Mucosa of stomach (tissue), 1 donor: ENCODE measurements around the gene TTC33.
"Not testable (repeated sequence)": the region's sequence is repeated elsewhere in the genome, so short reads cannot be mapped to it uniquely, and the experiment has no call there.

Source experiments
- H3K27me3 ChIP-seq: one replicate; pipeline ENCODE4 v1.7.0; 2013; ENCODE audit warnings: mild to moderate bottlenecking, low read length; ENCODE audit not compliant: control insufficient read depth, insufficient read depth
- H3K36me3 ChIP-seq: one replicate; pipeline ENCODE4 v1.7.0; 2013; ENCODE audit warnings: low read length; ENCODE audit not compliant: control insufficient read depth, insufficient read depth
- H3K4me1 ChIP-seq: one replicate; pipeline ENCODE4 v1.7.0; 2013; ENCODE audit warnings: mild to moderate bottlenecking, low read length; ENCODE audit not compliant: control insufficient read depth, insufficient read depth
- H3K4me3 ChIP-seq: one replicate; pipeline ENCODE4 v1.7.0; 2013; ENCODE audit warnings: low read length
- H3K9ac ChIP-seq: one replicate; pipeline ENCODE4 v1.7.0; 2013; ENCODE audit warnings: mild to moderate bottlenecking, low read length, moderate library complexity
- H3K9me3 ChIP-seq: one replicate; pipeline ENCODE4 v1.7.0; 2013; ENCODE audit warnings: mild to moderate bottlenecking, low read length, moderate library complexity; ENCODE audit not compliant: control insufficient read depth
- donor health status: Pancreatic carcinoma.

The TTC33 gene

DNA sequence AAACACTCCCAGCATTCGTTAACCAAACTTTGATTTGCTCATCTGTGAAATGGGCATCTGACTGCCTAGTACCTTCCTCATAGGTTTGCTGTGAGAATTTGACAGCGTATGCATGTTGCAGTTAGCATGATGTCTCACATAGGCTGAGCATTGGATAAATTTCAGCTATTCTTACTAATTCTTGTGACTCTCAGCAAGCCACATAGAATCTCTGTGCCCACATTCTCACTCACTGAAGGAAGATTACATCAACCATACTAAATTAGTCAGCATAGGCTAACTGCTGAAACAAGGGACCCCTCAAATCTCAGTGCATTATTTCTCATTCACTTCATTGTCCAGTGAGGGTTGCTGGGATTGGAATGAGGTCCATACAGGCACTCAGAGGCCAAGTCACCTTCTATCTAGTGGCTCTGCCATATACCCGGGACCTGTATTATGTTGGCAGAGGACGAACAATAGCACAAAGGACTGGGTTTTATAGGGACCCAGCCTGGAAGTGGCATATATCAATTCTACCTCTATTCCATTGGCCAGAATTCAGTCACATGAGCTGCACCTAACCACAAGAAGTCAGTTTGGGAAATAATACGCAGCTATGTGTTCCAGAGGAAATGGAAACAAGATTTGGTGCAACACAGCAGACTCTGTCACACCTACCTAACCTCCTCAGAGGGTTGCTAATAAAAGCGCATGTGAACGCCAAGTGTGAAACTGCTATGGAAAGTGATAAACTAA lies 80.2 kb downstream of the TTC33 start:
- H3K9me3 ChIP-seq: no peaks in the 10 kb centered on the region
- peaks cover 4% of the 10 kb centered on the region for H3K27me3 ChIP-seq
- peaks cover 16% of the 10 kb centered on the region for H3K4me1 ChIP-seq

DNA sequence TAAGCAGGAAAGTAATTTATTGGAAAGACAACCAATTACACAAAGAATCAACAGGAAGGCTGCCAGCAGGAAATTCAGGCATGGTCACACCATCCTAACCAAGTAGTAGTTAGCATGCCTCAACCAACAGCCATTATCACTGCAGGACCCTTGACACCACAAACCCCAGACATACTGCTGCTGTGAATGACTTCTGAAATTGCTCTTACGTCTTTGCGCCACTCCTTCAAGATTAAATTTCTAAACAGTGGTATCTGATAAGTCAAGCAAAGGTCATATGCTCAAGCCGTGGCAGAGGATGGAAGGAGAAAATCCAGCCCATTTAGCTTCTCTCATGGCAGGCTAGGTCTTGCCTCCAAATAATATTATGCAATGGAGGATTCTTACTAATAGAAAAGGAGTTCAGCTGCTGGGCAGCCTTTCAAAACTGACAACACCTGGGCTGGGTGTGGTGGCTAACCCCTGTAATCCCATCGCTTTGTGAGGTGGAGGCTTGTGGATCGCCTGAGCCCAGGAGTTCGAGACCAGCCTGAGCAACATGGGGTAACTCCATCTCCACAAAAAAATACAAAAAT lies 81.0 kb downstream of the TTC33 start:
- H3K9me3 ChIP-seq: no peaks in the 10 kb centered on the region
- H3K36me3 ChIP-seq: no peaks in the 10 kb centered on the region
- no peak overlapping the region for H3K9ac ChIP-seq
- H3K4me1 ChIP-seq: peaks cover 24% of the 10 kb centered on the region
- no peaks in the 10 kb centered on the region for H3K27me3 ChIP-seq
- H3K4me3 ChIP-seq: no peak overlapping the region

More for the DNA sequence above, 80.2 kb downstream of the TTC33 start:
- no peak overlapping the region for H3K9ac ChIP-seq
- H3K4me3 ChIP-seq: no peak overlapping the region
- H3K36me3 ChIP-seq: no peaks in the 10 kb centered on the region

DNA sequence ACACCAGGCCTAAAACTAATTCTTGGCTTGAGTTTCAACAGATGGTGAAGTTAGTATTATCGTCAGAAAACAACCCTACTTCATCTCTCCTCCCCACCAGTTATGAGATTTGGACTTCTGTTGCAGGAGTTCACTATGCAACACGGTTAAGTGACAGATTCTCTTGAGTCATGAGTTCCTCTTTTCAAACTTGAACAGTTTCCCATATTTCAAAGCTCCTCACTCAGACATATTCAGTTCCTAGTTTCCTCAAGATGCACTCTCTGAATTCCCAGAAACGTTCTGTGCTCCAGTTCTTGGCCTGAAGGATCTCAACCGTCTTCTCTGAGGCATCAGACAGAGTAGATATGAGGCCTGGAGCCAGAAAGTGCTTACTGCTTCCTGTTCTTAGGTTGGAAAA lies 83.3 kb downstream of the TTC33 start:
- Histone ChIP-seq H3K27me3 (no peaks in the 10 kb centered on the region), H3K9me3 (no peaks in the 10 kb centered on the region), H3K9ac (no peak overlapping the region), H3K4me1 (peaks cover 35% of the 10 kb centered on the region), H3K36me3 (no peaks in the 10 kb centered on the region), H3K4me3 (no peak overlapping the region)

DNA sequence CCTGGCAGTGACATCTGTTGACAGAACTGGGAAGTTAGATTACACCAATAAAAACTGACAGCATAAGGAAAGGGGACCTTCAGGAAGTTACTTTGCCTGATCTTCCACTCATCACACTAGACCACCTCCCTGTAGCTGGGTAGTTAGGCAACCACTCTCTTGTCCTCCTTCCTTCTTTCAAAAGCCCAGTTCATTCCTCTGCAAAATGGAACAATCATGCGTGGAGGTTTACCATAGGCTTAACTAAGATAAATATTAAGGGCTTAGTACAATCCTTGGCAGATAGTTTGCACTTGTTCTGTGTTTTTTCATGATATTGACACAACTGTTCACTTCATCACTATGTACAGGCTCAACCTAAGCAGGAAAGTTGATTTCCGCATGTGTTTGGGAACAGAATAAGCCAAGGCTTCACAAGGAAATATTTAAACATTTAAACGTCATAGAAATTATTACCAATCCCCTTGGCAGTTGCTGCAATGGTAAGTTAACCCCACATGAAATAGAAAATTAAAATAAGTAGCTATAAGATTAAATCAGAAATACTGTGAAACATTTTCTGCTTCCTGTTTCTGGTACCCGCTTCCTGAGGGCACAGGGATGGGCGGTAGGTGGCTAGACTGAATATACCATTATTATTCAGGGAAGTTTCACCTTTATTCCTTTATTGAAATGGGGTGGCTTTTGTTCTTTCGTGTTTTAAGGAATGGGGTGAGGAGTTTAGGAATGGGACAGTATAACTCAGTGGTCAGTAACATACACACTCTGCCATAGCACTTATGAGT lies 86.0 kb downstream of the TTC33 start:
- H3K9ac ChIP-seq: no peak overlapping the region

DNA sequence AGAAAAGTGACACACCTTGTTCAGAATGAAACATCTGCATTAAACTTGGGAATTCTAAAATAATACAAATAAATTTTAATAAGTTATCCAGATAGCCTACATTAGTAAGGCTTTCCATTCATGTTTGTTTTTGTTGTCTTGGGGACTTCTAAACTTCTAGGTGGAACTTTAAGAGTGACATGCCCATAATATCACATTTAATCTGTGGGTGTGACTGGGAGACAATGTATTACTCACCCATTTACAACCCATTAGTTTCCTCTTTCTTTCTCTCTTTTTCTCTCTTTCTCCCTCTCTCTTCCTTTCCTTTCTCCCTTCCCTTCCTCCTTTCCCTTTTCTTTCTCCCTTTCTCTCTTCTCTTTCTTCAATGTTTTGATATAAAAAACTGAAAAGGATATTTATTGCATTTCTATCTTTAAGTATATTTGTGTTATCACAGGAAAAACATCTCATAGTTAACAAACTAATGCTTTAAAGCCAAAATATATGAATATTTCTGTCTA lies 88.5 kb downstream of the TTC33 start:
- no peaks in the 10 kb centered on the region for H3K27me3 ChIP-seq
- no peaks in the 10 kb centered on the region for H3K36me3 ChIP-seq
- H3K9ac ChIP-seq: no peak overlapping the region
- H3K4me1 ChIP-seq: peaks cover 20% of the 10 kb centered on the region
- no peaks in the 10 kb centered on the region for H3K9me3 ChIP-seq
- no peak overlapping the region for H3K4me3 ChIP-seq

More for the DNA sequence above, 86.0 kb downstream of the TTC33 start:
- H3K27me3 ChIP-seq: no peaks in the 10 kb centered on the region
- no peak overlapping the region for H3K4me3 ChIP-seq
- no peaks in the 10 kb centered on the region for H3K9me3 ChIP-seq
- no peaks in the 10 kb centered on the region for H3K36me3 ChIP-seq
- peaks cover 20% of the 10 kb centered on the region for H3K4me1 ChIP-seq

DNA sequence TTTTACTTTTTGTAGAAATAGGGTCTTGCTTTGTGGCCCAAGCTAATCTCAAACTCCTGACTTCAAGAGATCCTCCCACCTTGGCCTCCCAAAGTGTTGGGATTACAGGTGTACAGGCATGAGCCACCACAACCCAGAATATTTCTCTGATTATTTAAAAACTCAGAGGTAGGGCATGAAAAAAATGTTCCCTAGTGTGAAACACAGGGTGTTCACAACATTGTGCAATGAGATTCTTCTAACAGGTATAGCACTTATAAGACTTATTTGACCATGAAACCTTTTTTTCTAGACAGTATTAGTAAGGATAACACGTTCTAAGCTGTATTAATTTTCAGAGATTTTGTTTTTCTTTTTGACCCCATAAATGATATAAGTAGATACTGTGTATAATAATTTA lies 89.1 kb downstream of the TTC33 start:
- H3K4me1 ChIP-seq: peaks cover 20% of the 10 kb centered on the region
- no peaks in the 10 kb centered on the region for H3K36me3 ChIP-seq
- H3K9ac ChIP-seq: no peak overlapping the region
- no peaks in the 10 kb centered on the region for H3K9me3 ChIP-seq
- no peaks in the 10 kb centered on the region for H3K27me3 ChIP-seq
- H3K4me3 ChIP-seq: no peak overlapping the region

DNA sequence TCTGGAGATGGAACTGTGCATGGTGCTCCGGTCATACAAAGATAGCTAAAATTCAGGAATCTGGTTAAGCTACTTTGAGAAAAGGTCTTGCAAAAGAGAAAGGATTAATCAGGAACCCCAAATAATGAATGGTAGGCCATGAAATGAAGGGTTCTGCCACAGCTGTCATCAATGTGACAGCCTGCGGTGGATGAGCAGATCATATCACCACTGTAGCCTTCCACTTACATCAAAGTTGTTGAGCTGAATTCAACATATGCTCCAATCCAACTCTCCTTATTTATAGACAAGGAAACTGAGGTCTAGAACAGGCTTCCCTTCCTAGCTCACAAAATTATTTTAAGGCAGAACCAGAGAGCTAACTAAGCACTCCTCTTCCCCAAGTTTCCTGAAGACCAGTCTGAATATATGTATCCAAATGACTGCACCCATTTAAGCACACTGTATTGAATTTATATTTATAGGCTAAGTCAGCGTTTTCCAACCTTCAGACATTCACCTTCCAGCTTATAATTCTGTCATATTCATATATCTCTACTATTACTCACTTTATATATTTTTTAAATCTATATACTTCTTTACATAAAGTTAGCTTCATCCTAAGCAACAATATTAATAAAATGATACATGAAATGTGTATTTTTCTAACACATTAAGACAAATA lies 90.0 kb downstream of the TTC33 start:
- no peak overlapping the region for H3K4me3 ChIP-seq
- no peaks in the 10 kb centered on the region for H3K36me3 ChIP-seq
- H3K4me1 ChIP-seq: peaks cover 20% of the 10 kb centered on the region
- no peaks in the 10 kb centered on the region for H3K27me3 ChIP-seq
- no peaks in the 10 kb centered on the region for H3K9me3 ChIP-seq
- H3K9ac ChIP-seq: no peak overlapping the region

DNA sequence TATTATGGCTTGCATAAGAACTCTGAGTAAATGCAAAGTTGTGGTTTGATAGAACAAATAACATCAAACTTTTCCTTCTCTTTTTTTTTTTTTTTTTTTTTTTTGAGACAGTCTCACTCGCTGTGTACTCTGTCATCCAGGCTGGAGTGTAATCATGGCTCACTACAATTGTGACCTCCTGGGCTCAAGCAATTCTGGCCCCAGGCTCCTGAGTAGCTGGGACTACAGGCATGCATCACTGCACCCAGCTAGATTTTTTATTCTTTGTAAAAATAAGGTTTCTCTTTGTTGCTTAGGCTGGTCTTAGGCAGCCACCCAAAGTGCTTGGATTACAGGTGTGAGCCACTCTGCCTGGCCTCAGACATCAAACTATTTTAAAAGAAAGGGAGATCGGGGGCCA lies 95.0 kb downstream of the TTC33 start:
- Histone ChIP-seq H3K4me1 (no peaks in the 10 kb centered on the region), H3K9ac (no peak overlapping the region), H3K27me3 (no peaks in the 10 kb centered on the region), H3K36me3 (no peaks in the 10 kb centered on the region), H3K4me3 (no peak overlapping the region), H3K9me3 (no peaks in the 10 kb centered on the region)

DNA sequence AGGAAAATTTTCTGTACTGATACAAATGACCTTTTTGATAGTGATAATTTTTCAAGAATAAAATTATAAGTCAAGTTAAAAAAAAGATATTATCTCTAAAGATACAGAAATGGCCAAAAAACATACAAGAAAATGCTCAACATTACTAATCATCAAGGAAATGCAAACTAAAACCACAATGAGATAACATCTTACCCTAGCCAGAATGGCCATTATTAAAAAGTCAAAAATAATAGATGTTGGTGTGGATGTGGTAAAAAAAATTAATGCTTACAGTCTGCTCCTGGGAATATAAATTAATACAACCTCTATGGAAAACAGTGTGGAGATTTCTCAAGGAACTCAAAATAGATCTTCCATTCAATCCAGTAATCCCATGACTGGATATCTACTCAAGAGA lies 99.0 kb downstream of the TTC33 start:
- H3K36me3 ChIP-seq: no peaks in the 10 kb centered on the region
- H3K4me3 ChIP-seq: no peak overlapping the region
- no peak overlapping the region for H3K9ac ChIP-seq
- no peaks in the 10 kb centered on the region for H3K27me3 ChIP-seq
- H3K9me3 ChIP-seq: no peaks in the 10 kb centered on the region
- no peaks in the 10 kb centered on the region for H3K4me1 ChIP-seq

DNA sequence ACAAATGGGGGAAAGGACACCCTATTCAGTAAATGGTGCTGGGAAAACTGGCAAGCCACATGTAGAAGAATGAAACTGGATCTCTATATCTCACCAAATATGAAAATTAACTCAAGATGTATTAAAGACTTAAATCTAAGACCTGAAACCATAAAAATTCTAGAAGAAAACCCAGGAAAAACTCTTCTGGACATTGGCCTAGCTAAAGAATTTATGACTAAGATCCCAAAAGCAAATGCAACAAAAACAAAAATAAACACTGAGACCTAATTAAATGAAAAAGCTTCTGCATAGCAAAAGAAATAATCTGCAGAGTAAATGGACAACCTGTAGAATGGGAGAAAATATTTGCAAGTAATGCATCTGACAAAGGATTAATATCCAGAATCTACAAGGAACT lies 99.7 kb downstream of the TTC33 start:
- not testable (repeated sequence) for H3K4me1 ChIP-seq, H3K9me3 ChIP-seq, H3K27me3 ChIP-seq, H3K9ac ChIP-seq, H3K4me3 ChIP-seq, H3K36me3 ChIP-seq

DNA sequence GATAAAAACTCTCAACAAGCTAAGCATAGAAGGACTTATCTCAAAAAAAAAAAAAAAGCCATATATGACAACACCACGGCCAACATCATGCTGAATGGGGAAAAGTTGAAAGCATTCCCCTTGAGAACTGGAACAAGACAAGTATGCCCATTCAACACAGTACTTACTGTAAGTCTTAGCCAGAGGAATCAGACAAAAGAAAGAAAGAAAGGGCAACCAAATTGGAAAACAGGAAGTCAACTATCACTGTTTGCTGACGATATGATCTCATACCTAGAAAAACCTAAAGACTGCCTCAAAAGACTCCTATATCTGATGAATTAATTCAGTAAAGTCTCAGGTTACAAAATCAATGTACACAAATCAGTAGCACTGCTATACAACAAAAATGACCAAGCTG lies 100.6 kb downstream of the TTC33 start:
- no peaks in the 10 kb centered on the region for H3K36me3 ChIP-seq
- H3K9me3 ChIP-seq: no peaks in the 10 kb centered on the region
- no peaks in the 10 kb centered on the region for H3K4me1 ChIP-seq
- no peak overlapping the region for H3K4me3 ChIP-seq
- H3K9ac ChIP-seq: no peak overlapping the region
- H3K27me3 ChIP-seq: no peaks in the 10 kb centered on the region
